GM19372 (cell line): ENCODE data around the gene MBNL1.
"Not testable (repeated sequence)": the region's sequence is repeated elsewhere in the genome, so short reads cannot be mapped to it uniquely, and the experiment has no call there.

Source experiments
- ATAC-seq: cut with Tn5 transposase; IDR thresholded peaks from one replicate; pipeline ENCODE4 v1.9.1; 2021; ENCODE audit warnings: mild to moderate bottlenecking, low read depth, moderate library complexity; ENCODE audit not compliant: unreplicated experiment

The MBNL1 gene

GRCh38 chr3:152315623-152316022, 46.9 kb downstream of the MBNL1 start:
- ATAC-seq = no peak

GRCh38 chr3:152316318-152316717, 47.6 kb downstream of the MBNL1 start:
- ATAC-seq = no peak

- ATAC-seq = no peak
These were observed 48.5 kb downstream of the MBNL1 start for GRCh38 chr3:152317184-152317583.

GRCh38 chr3:152317956-152318355, 49.2 kb downstream of the MBNL1 start:
- ATAC-seq = no peak

GRCh38 chr3:152318512-152318911, 49.8 kb downstream of the MBNL1 start:
- ATAC-seq = no peak

GRCh38 chr3:152319256-152319655, 50.5 kb downstream of the MBNL1 start:
- ATAC-seq = no peak

- ATAC-seq = no peak
These were observed 51.3 kb downstream of the MBNL1 start for GRCh38 chr3:152319831-152320617.

GRCh38 chr3:152321200-152321954, 52.6 kb downstream of the MBNL1 start:
- no peak for ATAC-seq

GRCh38 chr3:152321955-152322377, 53.2 kb downstream of the MBNL1 start:
- no peak for ATAC-seq

GRCh38 chr3:152322756-152323155, 54.0 kb downstream of the MBNL1 start:
- ATAC-seq = peak; percentile 50

GRCh38 chr3:152323834-152324233, 55.1 kb downstream of the MBNL1 start:
- peak; percentile 75 for ATAC-seq

GRCh38 chr3:152325136-152325535, 56.4 kb downstream of the MBNL1 start:
- no peak for ATAC-seq

- ATAC-seq = no peak
These were observed 58.5 kb downstream of the MBNL1 start for GRCh38 chr3:152327203-152327602.

- ATAC-seq = no peak
These were observed 60.1 kb downstream of the MBNL1 start for GRCh38 chr3:152328841-152329240.

- no peak for ATAC-seq
These were observed 61.8 kb downstream of the MBNL1 start for GRCh38 chr3:152330559-152330958.

GRCh38 chr3:152331018-152331541, 62.4 kb downstream of the MBNL1 start:
- ATAC-seq = no peak

- ATAC-seq = no peak
These were observed 63.3 kb downstream of the MBNL1 start for GRCh38 chr3:152331998-152332397.

GRCh38 chr3:152333928-152334327, 65.2 kb downstream of the MBNL1 start:
- no peak for ATAC-seq

GRCh38 chr3:152334761-152335160, 66.0 kb downstream of the MBNL1 start:
- no peak for ATAC-seq

- no peak for ATAC-seq
These were observed 66.5 kb downstream of the MBNL1 start for GRCh38 chr3:152335273-152335672.

- not testable (repeated sequence) for ATAC-seq
These were observed 68.6 kb downstream of the MBNL1 start for GRCh38 chr3:152337337-152337736.
